Gastrocnemius medialis (tissue), 4 donors: ENCODE data around the gene CXCL12. TPM values are rescaled to one million over a fixed set of nuclear protein-coding genes. Genes with fewer than 3 reads are reported as not detected.

ENCODE experiments used
- ATAC-seq, 2 donors: fragments of 150-250 bp; one replicate each; pipeline ENCODE4 v1.9.1; 2016
- DNase-seq, 2 donors: peaks; one replicate each; pipeline ENCODE4 v3.0.0-alpha.2; 2019
- H3K27ac ChIP-seq, 4 donors: fragments of 200-600 bp; sonication (generic); 1 replicate in 1 of 4; 2 replicates in 3 of 4; pipeline ENCODE4 v1.5.1; 2016 to 2018; ENCODE audit warnings: mild to moderate bottlenecking in 2 of 4, moderate library complexity in 1 of 4
- H3K27me3 ChIP-seq, 3 donors: fragments of 200-600 bp; sonication (generic) in 2 of 3; 1 replicate in 1 of 3; 2 replicates in 2 of 3; pipeline versions ENCODE4 v1.5.1 to v1.6.0; 2016 to 2019; ENCODE audit warnings: mild to moderate bottlenecking in 1 of 3, moderate library complexity in 1 of 3
- H3K36me3 ChIP-seq, 2 donors: fragments of 200-600 bp; sonication (generic) in 1 of 2; one replicate each; pipeline ENCODE4 v1.5.1; 2017 to 2018
- H3K4me1 ChIP-seq, 2 donors: fragments of 200-600 bp; sonication (generic) in 1 of 2; one replicate each; pipeline ENCODE4 v1.5.1; 2016 to 2017; ENCODE audit warnings: mild to moderate bottlenecking in 2 of 2
- H3K4me3 ChIP-seq, 4 donors: fragments of 200-600 bp; sonication (generic) in 3 of 4; 1 replicate in 1 of 4; 2 replicates in 3 of 4; pipeline ENCODE4 v1.5.1; 2016 to 2019; ENCODE audit warnings: mild to moderate bottlenecking in 2 of 4
- H3K9me3 ChIP-seq, 3 donors: fragments of 200-600 bp; sonication (generic) in 2 of 3; 1 replicate in 1 of 3; 2 replicates in 2 of 3; pipeline ENCODE4 v1.5.1; 2016 to 2019
- CTCF ChIP-seq, 5 experiments: fragments of 450-650 bp in 3 of 5; fragments of 200-600 bp in 2 of 5; sonication (generic) in 2 of 5; IDR thresholded peaks in 4 of 5; conservative IDR thresholded peaks in 1 of 5; 1 replicate in 4 of 5; 2 replicates in 1 of 5; pipeline ENCODE4 v1.5.1; 2016 to 2019; ENCODE audit warnings: antibody characterized with exemption in 5 of 5, mild to moderate bottlenecking in 3 of 5, moderate library complexity in 3 of 5
- POLR2A ChIP-seq, 2 donors: fragments of 450-650 bp; IDR thresholded peaks; one replicate each; pipeline ENCODE4 v1.6.1; 2017; ENCODE audit warnings: antibody characterized with exemption in 2 of 2, mild to moderate bottlenecking in 2 of 2, moderate library complexity in 2 of 2
- in situ Hi-C, 4 donors: fragments of 200-750 bp; cut with MboI; loops; one replicate each; pipeline versions ENCODE4 v1.15.0 to v1.8.0; 2017; ENCODE audit warnings: low sequenced_read_pairs in 4 of 4
- intact Hi-C: fragments of 100-400 bp; cut with DNase I; formaldehyde crosslinking; loops from one replicate; pipeline ENCODE4 v1.15.1; 2023; ENCODE audit warnings: low total_unique reads
- total RNA-seq, 4 donors: library from RNA; depleted of rRNA; stranded (reverse); fragments of >200 nt; gene quantifications; one replicate each; pipeline versions ENCODE4 v1.1.0 to v1.2.3, GENCODE V29; 2016

Gene CXCL12
- total RNA-seq, 4 donors from 2014 or later = 8.6 to 22.0 (median 18.0) TPM

DNA sequence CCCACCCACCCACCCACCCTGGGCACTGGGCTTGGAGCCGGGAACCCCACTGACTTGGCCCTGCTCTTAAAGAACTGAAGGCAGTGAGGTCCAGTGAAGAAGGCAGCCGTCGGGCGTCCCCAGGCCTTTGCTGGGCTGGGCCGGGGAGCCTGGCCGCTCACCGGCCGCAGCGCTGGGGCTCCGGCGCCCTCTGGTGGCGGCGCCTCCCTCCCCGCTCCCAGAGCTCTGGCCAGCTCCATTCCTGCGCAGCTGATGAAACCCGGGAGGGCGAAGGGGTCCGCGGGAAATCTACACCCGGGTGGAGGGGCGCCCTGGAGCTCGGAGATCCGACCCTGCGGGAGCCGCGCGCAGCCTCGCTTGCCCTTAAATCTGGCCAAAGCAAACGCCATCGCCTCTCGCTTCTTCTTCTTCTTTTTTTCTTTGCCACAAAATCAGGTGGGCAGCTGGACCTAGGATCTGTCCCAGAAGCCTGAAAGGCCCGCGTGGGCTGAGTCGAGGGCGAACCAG is 1.7 kb upstream of the CXCL12 start:
- DNase-seq = peak in 1 of 2 donors; percentile 55
- TF ChIP-seq POLR2A (IDR thresholded peaks at IDR 0.05) (no peak), CTCF (IDR thresholded peaks at IDR 0.05 in 4 of 5, conservative IDR thresholded peaks at IDR 0.05 in 1 of 5) (peak; percentile 79 to 95 (median 93))
- H3K4me1 ChIP-seq = peaks cover 19 to 26% of the 10 kb centered on the region in 2 donors
- in situ Hi-C loops = loop anchor here (5.0 to 25.0 kb wide), 5 partner anchors 79 to 714 kb away; no protein-coding TSS in a partner anchor
- no peaks in the 10 kb centered on the region for H3K27me3 ChIP-seq
- peak; percentile 40 to 51 for ATAC-seq
- intact Hi-C loops = loop anchor here (1.0 to 10.0 kb wide), 5 partner anchors 80 to 715 kb away; no protein-coding TSS in a partner anchor
- H3K4me3 ChIP-seq = peak overlapping the region in 3 of 4 donors; percentile 18 to 32 (median 25)
- H3K9me3 ChIP-seq = no peaks in the 10 kb centered on the region
- H3K27ac ChIP-seq = peak overlapping the region in 3 of 4 donors; percentile 60 to 87 (median 82)
- H3K36me3 ChIP-seq = no peaks in the 10 kb centered on the region

DNA sequence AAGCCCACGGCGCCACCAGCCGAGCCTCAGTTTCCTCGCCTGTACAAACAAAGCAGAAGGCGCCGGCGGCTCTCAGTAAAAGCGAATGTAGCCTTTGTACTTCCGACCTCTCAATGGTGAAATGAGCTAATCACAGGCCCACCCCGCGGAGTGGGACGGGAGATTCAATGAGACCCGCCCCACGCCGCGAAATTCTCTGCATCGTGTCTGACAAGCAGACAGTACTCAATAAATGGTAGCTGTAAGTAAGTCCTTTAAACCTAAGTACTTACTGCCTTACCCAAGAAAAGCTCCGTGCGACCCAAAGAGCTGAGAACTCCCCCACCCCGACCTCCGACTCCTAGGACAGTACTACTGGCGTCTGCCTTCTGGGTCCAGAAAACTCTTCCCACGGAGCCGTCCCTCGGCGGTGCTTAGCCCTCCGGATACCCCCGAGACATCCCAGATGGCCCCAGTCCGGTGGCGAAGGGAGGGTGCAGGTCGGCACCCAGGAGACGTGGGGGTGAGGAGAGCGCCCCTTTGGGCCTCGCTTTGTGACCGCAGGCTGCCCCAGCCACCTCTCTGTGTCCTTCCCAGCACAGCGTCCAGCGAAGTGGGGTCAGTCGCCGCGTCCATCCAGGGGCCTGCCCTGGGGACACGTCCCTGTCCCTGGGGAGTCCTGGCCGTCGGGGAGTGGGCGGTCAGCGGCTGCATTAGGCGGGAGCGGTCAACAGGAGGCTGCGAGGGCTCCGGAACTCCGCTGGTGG is 972 bp upstream of the CXCL12 start:
- intact Hi-C loops = loop anchor here (1.0 to 10.0 kb wide), 5 partner anchors 80 to 715 kb away; no protein-coding TSS in a partner anchor
- H3K4me1 ChIP-seq = peaks cover 27 to 33% of the 10 kb centered on the region in 2 donors
- H3K27me3 ChIP-seq = no peaks in the 10 kb centered on the region
- peak overlapping the region; percentile 60 to 87 (median 82) for H3K27ac ChIP-seq
- ATAC-seq (no peak), DNase-seq (no peak)
- H3K9me3 ChIP-seq = no peaks in the 10 kb centered on the region
- no peak for TF ChIP-seq POLR2A (IDR thresholded peaks at IDR 0.05)
- no peak for TF ChIP-seq CTCF (IDR thresholded peaks at IDR 0.05 in 4 of 5, conservative IDR thresholded peaks at IDR 0.05 in 1 of 5)
- in situ Hi-C loops = loop anchor here (5.0 to 25.0 kb wide), 5 partner anchors 79 to 714 kb away; no protein-coding TSS in a partner anchor
- peak overlapping the region; percentile 65 to 87 (median 74) for H3K4me3 ChIP-seq
- no peaks in the 10 kb centered on the region for H3K36me3 ChIP-seq

GRCh38 chr10:44384601-44385025 is 284 bp downstream of the CXCL12 start:
- Histone ChIP-seq H3K27me3 (no peaks in the 10 kb centered on the region), H3K36me3 (no peaks in the 10 kb centered on the region), H3K27ac (peak overlapping the region; percentile 60 to 87 (median 82)), H3K9me3 (no peaks in the 10 kb centered on the region), H3K4me3 (peak overlapping the region; percentile 65 to 87 (median 74)), H3K4me1 (peaks cover 39 to 46% of the 10 kb centered on the region in 2 donors)
- intact Hi-C loops = loop anchor here (10.0 kb wide), 1 partner anchor 570 kb away; no protein-coding TSS in a partner anchor
- DNase-seq (peak in 1 of 2 donors; percentile 41), ATAC-seq (peak; percentile 16 to 34)
- in situ Hi-C loops = loop anchor here (5.0 to 25.0 kb wide), 6 partner anchors 77 to 712 kb away; no protein-coding TSS in a partner anchor
- TF ChIP-seq CTCF (IDR thresholded peaks at IDR 0.05 in 4 of 5, conservative IDR thresholded peaks at IDR 0.05 in 1 of 5) (no peak), POLR2A (IDR thresholded peaks at IDR 0.05) (no peak)

DNA sequence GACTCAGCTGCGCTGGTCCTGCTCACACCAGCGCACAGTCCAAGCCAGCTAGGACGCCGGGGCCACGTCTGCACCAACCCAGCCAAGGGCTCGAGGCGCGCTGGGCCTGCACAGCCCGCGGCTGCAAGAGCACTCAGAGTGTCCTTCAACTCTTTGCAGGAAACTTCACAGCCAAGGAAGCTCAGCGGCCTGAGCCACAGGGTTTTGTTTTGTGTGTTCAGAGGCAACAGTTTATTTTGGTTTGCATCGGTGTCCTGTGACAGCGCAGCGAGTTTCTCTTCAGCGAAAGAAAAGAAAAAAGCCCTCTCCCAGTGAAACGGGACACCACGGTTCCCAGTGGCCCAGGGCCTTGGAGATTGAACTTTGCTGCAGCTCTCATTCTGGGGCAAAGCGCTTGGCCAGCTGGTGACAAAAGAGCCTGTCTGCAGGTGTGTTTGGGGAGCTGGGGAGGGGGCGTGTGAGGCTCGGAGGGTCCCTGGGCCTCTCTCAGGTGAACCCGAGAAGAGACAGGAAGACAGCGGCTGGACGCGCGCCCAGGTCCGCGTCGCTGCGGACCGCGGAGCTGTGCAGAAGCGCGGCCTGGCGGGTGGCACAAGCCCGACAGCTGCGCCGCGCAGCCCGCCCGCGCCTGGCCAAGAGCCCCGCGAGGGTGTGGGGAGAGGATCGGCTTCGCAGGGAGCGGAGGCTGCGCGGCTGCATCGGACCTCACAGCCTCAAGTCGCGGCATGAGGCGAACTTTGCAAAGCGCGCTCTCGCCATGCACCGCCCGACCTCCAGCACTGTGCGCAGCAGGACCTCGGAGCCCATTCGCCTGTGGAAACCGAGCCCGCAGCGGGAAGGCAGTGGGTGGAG is 922 bp downstream of the CXCL12 start:
- peaks cover 45 to 52% of the 10 kb centered on the region in 2 donors for H3K4me1 ChIP-seq
- in situ Hi-C loops = loop anchor here in 3 of 4 donors (5.0 to 25.0 kb wide), 4 partner anchors 79 to 709 kb away; no protein-coding TSS in a partner anchor

More for the DNA sequence above, 922 bp downstream of the CXCL12 start:
- DNase-seq = peak in 1 of 2 donors; percentile 73
- intact Hi-C loops = loop anchor here (10.0 kb wide), 1 partner anchor 569 kb away; no protein-coding TSS in a partner anchor
- Histone ChIP-seq H3K27ac (peak overlapping the region; percentile 60 to 87 (median 82)), H3K36me3 (no peaks in the 10 kb centered on the region), H3K27me3 (no peaks in the 10 kb centered on the region), H3K4me3 (peak overlapping the region; percentile 65 to 87 (median 74)), H3K9me3 (no peaks in the 10 kb centered on the region)
- no peak for TF ChIP-seq POLR2A (IDR thresholded peaks at IDR 0.05)
- TF ChIP-seq CTCF (IDR thresholded peaks at IDR 0.05 in 4 of 5, conservative IDR thresholded peaks at IDR 0.05 in 1 of 5) = no peak
- peak; percentile 59 to 65 for ATAC-seq
